Activated CD8-positive, alpha-beta memory T cell treated with anti-CD3 and anti-CD28 coated beads, Interleukin-2, amount 10 ng/mL, durations not matched to agents 7 days and 5 days (primary cell): ENCODE data around the gene FOXD4. TPM values are rescaled to one million over a fixed set of nuclear protein-coding genes. Genes with fewer than 3 reads are reported as not detected.
A peak's percentile ranks its signal among the peaks of the same experiment; 100 is the strongest.
"Not testable (repeated sequence)": the region's sequence is repeated elsewhere in the genome, so short reads cannot be mapped to it uniquely, and the experiment has no call there.

Source experiments
- ATAC-seq: fragments of 150-1000 bp; cut with Tn5 transposase; one replicate; pipeline ENCODE4 v1.10.0; 2021; ENCODE audit warnings: moderate library complexity
- CTCF ChIA-PET: fragments of 350-600 bp; sonication (Branson Sonifier 250); formaldehyde crosslinking; loops from one replicate; lab custom pipeline; 2021; ENCODE audit warnings: antibody characterized with exemption; lab: Charles Lee
- DNase-seq: peaks from one replicate; pipeline ENCODE4 v3.0.0-alpha.2; 2020
- H3K27ac Mint-ChIP-seq: one replicate; pipeline ENCODE4 v1.8.0; 2021; ENCODE audit warnings: mild to moderate bottlenecking, mixed read lengths
- H3K27me3 Mint-ChIP-seq: one replicate; pipeline ENCODE4 v1.8.0; 2021; ENCODE audit warnings: mixed read lengths
- H3K36me3 Mint-ChIP-seq: one replicate; pipeline ENCODE4 v1.8.0; 2021; ENCODE audit warnings: mild to moderate bottlenecking, mixed read lengths
- H3K4me1 Mint-ChIP-seq: one replicate; pipeline ENCODE4 v1.8.0; 2021; ENCODE audit warnings: mixed read lengths
- H3K4me3 Mint-ChIP-seq: one replicate; pipeline ENCODE4 v1.8.0; 2021; ENCODE audit warnings: mild to moderate bottlenecking, moderate library complexity, mixed read lengths
- H3K9me3 Mint-ChIP-seq: one replicate; pipeline ENCODE4 v1.8.0; 2022; ENCODE audit warnings: low read depth, mixed read lengths
- total RNA-seq, 2 experiments: library from RNA; stranded (reverse); gene quantifications; one replicate each; pipeline ENCODE4 v1.2.3, GENCODE V29; 2021

The FOXD4 gene
- total RNA-seq, 2 experiments from 2014 or later = 0.15 to 0.49 TPM

DNA sequence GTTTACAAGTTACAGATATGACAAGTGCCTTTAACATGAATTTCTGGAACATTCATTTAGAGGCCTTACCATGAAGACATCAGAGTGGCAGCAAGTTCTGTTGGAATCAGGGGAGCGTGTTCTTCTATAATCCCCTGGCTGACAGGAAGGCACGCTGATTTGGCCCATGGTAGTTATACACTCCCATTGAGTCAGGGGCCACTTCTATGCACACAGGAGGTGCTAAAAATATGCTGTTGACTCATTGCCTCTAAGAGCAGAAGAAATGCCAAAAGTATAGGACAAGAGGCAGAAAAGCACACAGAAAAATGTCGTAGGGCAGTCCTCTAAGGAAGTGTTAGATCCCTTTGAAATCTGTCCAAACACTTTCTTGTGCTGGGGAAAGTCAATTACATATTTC lies 39.9 kb downstream of the FOXD4 start:
- H3K4me1 Mint-ChIP-seq, H3K36me3 Mint-ChIP-seq, CTCF ChIA-PET, H3K27ac Mint-ChIP-seq, ATAC-seq, DNase-seq, H3K4me3 Mint-ChIP-seq, H3K9me3 Mint-ChIP-seq: not testable (repeated sequence)
- peaks cover 19% of the 10 kb centered on the region for H3K27me3 Mint-ChIP-seq

DNA sequence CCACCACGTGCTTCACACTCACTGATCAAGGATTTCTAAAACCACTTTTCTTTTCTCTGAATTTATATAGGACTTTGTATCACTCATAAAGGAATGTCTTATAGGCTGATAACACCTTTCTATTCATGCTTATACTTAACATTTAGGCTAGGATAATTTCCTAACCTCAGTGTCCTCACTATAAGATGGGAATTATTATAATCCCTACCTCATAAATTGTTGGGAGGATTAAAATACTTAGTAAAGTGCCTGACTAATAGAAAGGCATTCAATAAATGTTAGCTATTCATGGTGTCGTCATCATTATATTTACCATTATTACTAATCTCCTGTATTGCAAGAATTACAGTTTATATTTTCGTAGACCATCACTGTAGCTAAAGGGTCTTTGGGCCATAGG lies 41.8 kb downstream of the FOXD4 start:
- H3K27ac Mint-ChIP-seq, H3K4me1 Mint-ChIP-seq, DNase-seq, H3K9me3 Mint-ChIP-seq, CTCF ChIA-PET, H3K4me3 Mint-ChIP-seq, H3K36me3 Mint-ChIP-seq, ATAC-seq: not testable (repeated sequence)
- peaks cover 18% of the 10 kb centered on the region for H3K27me3 Mint-ChIP-seq

DNA sequence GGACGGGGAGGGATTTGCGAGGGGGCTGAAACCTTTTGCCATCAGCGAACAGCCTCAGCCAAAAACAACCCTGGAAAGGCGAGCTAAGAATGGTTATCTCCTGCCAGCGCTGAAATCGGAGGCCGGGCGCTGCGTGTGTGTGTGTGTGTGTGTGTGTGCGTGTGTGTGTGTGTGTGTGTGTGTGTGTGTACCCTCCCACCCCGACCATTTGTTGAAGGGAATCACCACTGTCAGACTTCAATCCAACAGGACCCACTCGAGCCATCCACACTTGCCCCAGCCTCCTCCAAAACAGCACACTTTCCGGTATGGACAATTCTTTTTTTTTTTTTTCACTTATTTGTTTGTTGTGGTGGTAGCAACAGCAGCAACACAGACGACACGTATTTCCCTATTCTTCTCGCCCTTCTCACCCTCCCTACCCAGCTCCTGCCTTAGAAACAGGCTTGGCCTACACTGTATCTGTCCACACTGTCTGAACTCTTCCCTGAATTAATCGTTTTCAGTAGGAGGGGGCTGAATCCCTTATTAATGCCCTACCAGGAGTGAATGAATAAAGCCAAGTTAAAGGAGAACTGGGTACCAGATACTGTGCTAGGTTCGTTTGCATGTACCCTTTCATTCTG lies 44.2 kb downstream of the FOXD4 start:
- CTCF ChIA-PET, H3K36me3 Mint-ChIP-seq, H3K4me1 Mint-ChIP-seq, H3K9me3 Mint-ChIP-seq, DNase-seq, H3K27ac Mint-ChIP-seq, ATAC-seq: not testable (repeated sequence)
- peak overlapping the region; percentile 58 for H3K4me3 Mint-ChIP-seq
- peaks cover 15% of the 10 kb centered on the region for H3K27me3 Mint-ChIP-seq

DNA sequence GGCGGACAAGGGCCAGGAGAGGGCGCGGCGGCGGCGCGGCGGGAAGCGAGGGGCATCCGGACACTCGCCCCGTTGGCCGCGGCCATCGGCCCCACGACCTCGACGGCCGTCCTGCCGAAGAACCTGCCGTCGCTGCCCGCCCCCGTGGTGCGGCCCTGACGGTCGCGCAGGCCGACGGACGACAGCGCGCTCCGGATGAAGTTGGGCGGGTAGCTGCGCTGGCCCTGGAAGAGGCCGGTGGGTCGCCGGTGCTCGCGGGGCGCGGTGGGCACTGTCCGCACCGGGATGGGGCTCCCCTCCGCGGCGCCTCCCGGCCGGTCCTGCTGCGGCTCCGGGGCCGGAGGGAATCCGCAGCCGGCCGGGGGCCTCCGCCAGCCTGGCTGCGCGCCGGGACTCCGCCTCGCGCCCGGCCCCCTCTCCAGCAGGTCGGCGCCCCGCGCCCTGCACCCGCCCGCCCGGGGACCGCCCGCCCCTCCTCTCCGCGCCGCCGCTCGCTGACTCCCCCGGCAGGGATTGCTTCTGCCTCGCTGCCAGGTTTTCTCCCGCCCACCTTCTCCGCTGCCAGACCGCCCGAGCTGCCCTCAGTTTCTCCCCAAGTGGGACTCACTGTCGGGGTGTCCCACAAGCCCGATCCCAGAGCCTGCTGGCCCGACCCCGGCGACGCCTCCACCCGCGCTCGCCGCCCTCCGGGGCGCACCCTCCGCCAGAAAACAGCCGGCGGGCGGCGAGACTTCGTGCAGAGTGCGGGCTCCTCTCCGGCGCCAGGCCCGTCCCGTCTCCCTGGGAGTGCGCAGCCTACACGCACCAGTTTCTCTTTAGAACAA lies 44.9 kb downstream of the FOXD4 start:
- peak overlapping the region; percentile 58 for H3K4me3 Mint-ChIP-seq
- DNase-seq, H3K9me3 Mint-ChIP-seq, H3K27ac Mint-ChIP-seq, CTCF ChIA-PET, H3K4me1 Mint-ChIP-seq, H3K36me3 Mint-ChIP-seq: not testable (repeated sequence)
- ATAC-seq = peak; percentile 70
- peaks cover 15% of the 10 kb centered on the region for H3K27me3 Mint-ChIP-seq

Other genes starting within 250 kb of the FOXD4 start
- 10 to 100 TPM; 18.6 to 23.9 TPM for gene WASHC1, start 89.0 kb downstream of the FOXD4 start, total RNA-seq
- 10 to 100 TPM; 40.0 to 56.4 TPM for gene ZNG1A, start 60.6 kb upstream of the FOXD4 start, total RNA-seq
- 100 to 1,000 TPM; 374 to 389 TPM for gene DOCK8, start 96.4 kb upstream of the FOXD4 start, total RNA-seq